GM20000 (cell line): Measurements from ENCODE around the gene C4orf36.
A peak's percentile ranks its signal among the peaks of the same experiment; 100 is the strongest.

Source experiments
- DNase-seq: peaks from one replicate; pipeline ENCODE4 v3.0.0; 2012; ENCODE audit warnings: low spot score
- CTCF ChIP-seq: IDR thresholded peaks from 2 replicates; pipeline ENCODE4 v1.5.1; 2012; ENCODE audit warnings: mild to moderate bottlenecking, control low read depth; ENCODE audit errors: extremely low read depth, missing control alignments

The C4orf36 gene

GRCh38 chr4:86910369-86910768, 18.1 kb upstream of the C4orf36 start:
- no peak for TF ChIP-seq CTCF
- DNase-seq, result no peak

GRCh38 chr4:86909546-86910295, 17.5 kb upstream of the C4orf36 start:
- DNase-seq, result no peak
- no peak for TF ChIP-seq CTCF

GRCh38 chr4:86908251-86908657, 16.0 kb upstream of the C4orf36 start:
- no peak for TF ChIP-seq CTCF
- DNase-seq, result no peak

GRCh38 chr4:86901864-86902263, 9.6 kb upstream of the C4orf36 start:
- no peak for TF ChIP-seq CTCF
- DNase-seq, result no peak

- TF ChIP-seq CTCF, result no peak
- no peak for DNase-seq
These were observed 6.3 kb upstream of the C4orf36 start for GRCh38 chr4:86898562-86898961.

GRCh38 chr4:86896596-86896995, 4.4 kb upstream of the C4orf36 start:
- no peak for TF ChIP-seq CTCF
- no peak for DNase-seq

- DNase-seq, result peak; percentile 74
- TF ChIP-seq CTCF, result peak; percentile 59
These were observed 3.7 kb upstream of the C4orf36 start for GRCh38 chr4:86895692-86896488.
